SH-SY5Y (cell line): ENCODE data around the gene ABTB2.

Experiments
- GATA2 ChIP-seq: IDR thresholded peaks from 2 replicates; pipeline ENCODE4 v1.6.1; 2011; ENCODE audit warnings: mild to moderate bottlenecking, low read depth, low read length
- GATA3 ChIP-seq: IDR thresholded peaks from 2 replicates; pipeline ENCODE4 v1.6.1; 2011; ENCODE audit warnings: low read depth, mild to moderate bottlenecking, low read length, moderate library complexity

GRCh38 chr11:34191578-34191977, 166.2 kb downstream of the ABTB2 start:
- TF ChIP-seq GATA3 (no peak), GATA2 (no peak)
